ENCODE data around the gene DNAH8.

The DNAH8 gene

DNA sequence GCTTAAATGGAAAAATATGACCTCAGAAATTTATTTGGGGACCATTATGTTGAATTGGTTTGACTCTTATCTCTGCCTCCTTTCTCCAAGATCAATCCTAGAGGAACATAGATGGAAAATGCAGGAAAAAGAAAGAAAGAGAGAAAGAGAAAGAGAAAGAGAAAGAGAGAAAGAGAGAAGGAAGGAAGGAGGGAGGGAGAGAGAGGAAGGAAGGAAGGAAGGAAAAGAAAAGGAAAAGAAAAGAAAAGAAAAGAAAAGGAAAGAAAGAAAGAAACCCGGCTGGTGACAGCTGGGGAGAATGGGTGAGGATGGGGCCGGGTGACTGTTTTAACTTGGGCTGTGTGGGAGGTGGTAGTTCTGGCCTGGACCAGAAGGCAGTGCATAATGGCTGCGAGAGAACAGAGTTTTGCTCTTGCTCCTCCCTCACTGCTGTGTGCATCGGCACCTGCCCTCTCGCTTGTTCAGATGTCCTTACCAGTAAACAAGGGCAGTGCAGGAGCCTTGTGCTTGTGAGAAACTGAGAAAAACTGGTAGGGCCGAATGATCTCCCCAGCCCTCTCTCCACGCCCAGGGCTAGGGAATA is 36.8 kb upstream of the DNAH8 start:
- Histone ChIP-seq H3K36me3 (ENCODE audit: low read length) (peaks cover 43% of the 10 kb centered on the region), H3K9ac (ENCODE audit: low read length) (no peak overlapping the region)

DNA sequence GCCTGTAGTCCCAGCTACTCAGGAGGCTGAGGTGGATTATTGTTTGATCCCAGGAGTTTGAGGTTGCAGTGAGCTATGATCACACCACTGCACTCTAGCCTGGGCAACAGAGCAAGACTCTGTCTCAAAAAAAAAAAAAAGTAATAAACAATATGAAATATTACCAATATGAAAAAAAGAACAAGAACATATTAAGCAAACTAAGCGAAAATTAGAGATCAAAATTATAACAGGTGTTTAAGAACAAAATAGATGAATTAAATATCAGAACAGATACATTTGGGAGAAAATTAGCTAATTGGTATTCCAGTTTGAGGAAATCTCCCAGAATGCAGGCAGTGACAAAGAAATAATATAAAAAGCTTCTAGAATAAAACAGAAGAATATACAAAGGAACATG is 35.4 kb upstream of the DNAH8 start:
- TF ChIP-seq, protein P1, sequence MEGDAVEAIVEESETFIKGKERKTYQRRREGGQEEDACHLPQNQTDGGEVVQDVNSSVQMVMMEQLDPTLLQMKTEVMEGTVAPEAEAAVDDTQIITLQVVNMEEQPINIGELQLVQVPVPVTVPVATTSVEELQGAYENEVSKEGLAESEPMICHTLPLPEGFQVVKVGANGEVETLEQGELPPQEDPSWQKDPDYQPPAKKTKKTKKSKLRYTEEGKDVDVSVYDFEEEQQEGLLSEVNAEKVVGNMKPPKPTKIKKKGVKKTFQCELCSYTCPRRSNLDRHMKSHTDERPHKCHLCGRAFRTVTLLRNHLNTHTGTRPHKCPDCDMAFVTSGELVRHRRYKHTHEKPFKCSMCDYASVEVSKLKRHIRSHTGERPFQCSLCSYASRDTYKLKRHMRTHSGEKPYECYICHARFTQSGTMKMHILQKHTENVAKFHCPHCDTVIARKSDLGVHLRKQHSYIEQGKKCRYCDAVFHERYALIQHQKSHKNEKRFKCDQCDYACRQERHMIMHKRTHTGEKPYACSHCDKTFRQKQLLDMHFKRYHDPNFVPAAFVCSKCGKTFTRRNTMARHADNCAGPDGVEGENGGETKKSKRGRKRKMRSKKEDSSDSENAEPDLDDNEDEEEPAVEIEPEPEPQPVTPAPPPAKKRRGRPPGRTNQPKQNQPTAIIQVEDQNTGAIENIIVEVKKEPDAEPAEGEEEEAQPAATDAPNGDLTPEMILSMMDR (IDR thresholded peaks at IDR 0.05; ENCODE audit: insufficient read depth, low read length, poor library complexity, severe bottlenecking) = no peak
- no peak for TF ChIP-seq EZH2phosphoT487 (conservative IDR thresholded peaks at IDR 0.05; ENCODE audit: low read length)
- no peaks in the 10 kb centered on the region; the same call in 1 of the 2 replicates for H3F3A ChIP-seq (ENCODE audit: insufficient read depth)
- H3K79me2 ChIP-seq (ENCODE audit: insufficient read depth, low read length) = peaks cover 4% of the 10 kb centered on the region; the same call in 1 of the 2 replicates
- H2AFZ ChIP-seq (ENCODE audit: low read depth, low read length, severe bottlenecking) = no peak overlapping the region
- H4K20me1 ChIP-seq (ENCODE audit: low read depth, low read length) = peaks cover 16% of the 10 kb centered on the region
- H3K4me2 ChIP-seq (ENCODE audit: low read depth, low read length, poor library complexity, severe bottlenecking) = no peak overlapping the region
- no peak overlapping the region for H3K4me3 ChIP-seq (ENCODE audit: insufficient read depth, low read length, poor library complexity, severe bottlenecking)
- H3K27ac ChIP-seq (ENCODE audit: low read depth, low read length) = no peak overlapping the region
- H3K9ac ChIP-seq (ENCODE audit: low read length) = no peak overlapping the region
- no peaks in the 10 kb centered on the region for H3K9me2 ChIP-seq (replicated peaks; ENCODE audit: insufficient read depth, low read length)
- peaks cover 51% of the 10 kb centered on the region for H3K36me3 ChIP-seq (ENCODE audit: low read length)
- H3K27me3 ChIP-seq (ENCODE audit: low read length) = no peaks in the 10 kb centered on the region
- H3K9me3 ChIP-seq (ENCODE audit: insufficient read depth, low read length) = no peaks in the 10 kb centered on the region

More for the DNA sequence above, 36.8 kb upstream of the DNAH8 start:
- Histone ChIP-seq H3K27me3 (ENCODE audit: low read length) (no peaks in the 10 kb centered on the region), H3K79me2 (ENCODE audit: insufficient read depth, low read length) (no peaks in the 10 kb centered on the region; the same call in 1 of the 2 replicates), H3K27ac (ENCODE audit: low read depth, low read length) (no peak overlapping the region), H3F3A (ENCODE audit: insufficient read depth) (peaks cover 2% of the 10 kb centered on the region), H2AFZ (ENCODE audit: low read depth, low read length, severe bottlenecking) (no peak overlapping the region), H3K9me3 (ENCODE audit: insufficient read depth, low read length) (no peaks in the 10 kb centered on the region), H3K4me3 (ENCODE audit: insufficient read depth, low read length, poor library complexity, severe bottlenecking) (no peak overlapping the region), H3K4me2 (ENCODE audit: low read depth, low read length, poor library complexity, severe bottlenecking) (no peak overlapping the region), H4K20me1 (ENCODE audit: low read depth, low read length) (peaks cover 10% of the 10 kb centered on the region), H3K9me2 (replicated peaks; ENCODE audit: insufficient read depth, low read length) (no peaks in the 10 kb centered on the region)
- TF ChIP-seq, protein P1 (IDR thresholded peaks at IDR 0.05; ENCODE audit: insufficient read depth, low read length, poor library complexity, severe bottlenecking) = no peak
- TF ChIP-seq EZH2phosphoT487 (conservative IDR thresholded peaks at IDR 0.05; ENCODE audit: low read length) = no peak

- no peak for TF ChIP-seq EZH2phosphoT487 (conservative IDR thresholded peaks at IDR 0.05; ENCODE audit: low read length)
- TF ChIP-seq, protein P1 (IDR thresholded peaks at IDR 0.05; ENCODE audit: insufficient read depth, low read length, poor library complexity, severe bottlenecking) = no peak
- no peaks in the 10 kb centered on the region for H3K9me3 ChIP-seq (ENCODE audit: insufficient read depth, low read length)
- H2AFZ ChIP-seq (ENCODE audit: low read depth, low read length, severe bottlenecking) = no peak overlapping the region
- H3K36me3 ChIP-seq (ENCODE audit: low read length) = peaks cover 47% of the 10 kb centered on the region
- no peak overlapping the region for H3K4me3 ChIP-seq (ENCODE audit: insufficient read depth, low read length, poor library complexity, severe bottlenecking)
- no peaks in the 10 kb centered on the region for H3K27me3 ChIP-seq (ENCODE audit: low read length)
- peaks cover 23% of the 10 kb centered on the region for H3K79me2 ChIP-seq (ENCODE audit: insufficient read depth, low read length)
- H4K20me1 ChIP-seq (ENCODE audit: low read depth, low read length) = peaks cover 24% of the 10 kb centered on the region
- H3F3A ChIP-seq (ENCODE audit: insufficient read depth) = no peaks in the 10 kb centered on the region; the same call in 1 of the 2 replicates
- no peak overlapping the region for H3K9ac ChIP-seq (ENCODE audit: low read length)
- no peaks in the 10 kb centered on the region for H3K9me2 ChIP-seq (replicated peaks; ENCODE audit: insufficient read depth, low read length)
- H3K4me2 ChIP-seq (ENCODE audit: low read depth, low read length, poor library complexity, severe bottlenecking) = no peak overlapping the region
- H3K27ac ChIP-seq (ENCODE audit: low read depth, low read length) = no peak overlapping the region
Measured at GRCh38 chr6:38681850-38682249, 33.3 kb upstream of the DNAH8 start.

Data from SU-DHL-6 (cell line).